WTC11 (cell line): Measurements from ENCODE around the gene ETV5.

ENCODE experiments used
- CBFB ChIP-seq: sonication (generic); formaldehyde crosslinking; IDR thresholded peaks from 2 replicates; pipeline ENCODE4 v1.8.1; 2022; ENCODE audit warnings: mild to moderate bottlenecking, low read depth, missing genetic modification reagents
- JAZF1 ChIP-seq: fragments of 250-450 bp; sonication (Bioruptor Pico); IDR thresholded peaks from 2 replicates; pipeline ENCODE4 v1.9.0; 2021; ENCODE audit warnings: moderate library complexity, mild to moderate bottlenecking, inconsistent platforms
- ZNF396 ChIP-seq: fragments of 250-450 bp; sonication (Bioruptor Pico); IDR thresholded peaks from 2 replicates; pipeline ENCODE4 v1.8.0; 2021; ENCODE audit warnings: mild to moderate bottlenecking, moderate library complexity, borderline replicate concordance
- TF ChIP-seq, protein P1 (sequence below): fragments of 200-600 bp; IDR thresholded peaks from 2 replicates; pipeline ENCODE4 v1.8.0; 2022; ENCODE audit warnings: antibody characterized with exemption

DNA sequence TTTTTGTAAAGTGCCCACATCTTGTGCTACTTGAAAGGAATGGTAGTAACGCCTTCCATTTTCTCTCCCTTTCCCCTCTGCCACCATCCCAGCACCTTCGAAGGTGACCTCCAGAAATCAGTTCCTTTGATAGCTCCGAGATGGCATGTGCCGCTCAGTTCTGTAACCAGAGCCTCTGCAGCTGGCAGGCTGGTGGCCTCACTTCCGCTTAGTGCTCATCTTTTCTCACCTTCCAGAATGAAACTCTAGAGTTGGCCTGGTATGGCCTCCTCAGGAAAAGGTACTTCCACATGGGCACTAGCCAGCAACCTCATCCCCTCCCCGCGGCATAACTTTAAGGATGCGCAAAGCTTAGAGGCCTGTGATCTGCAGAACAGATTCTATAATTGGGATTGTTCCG, 38.8 kb downstream of the ETV5 start:
- TF ChIP-seq ZNF396, result no peak
- TF ChIP-seq, protein P1, sequence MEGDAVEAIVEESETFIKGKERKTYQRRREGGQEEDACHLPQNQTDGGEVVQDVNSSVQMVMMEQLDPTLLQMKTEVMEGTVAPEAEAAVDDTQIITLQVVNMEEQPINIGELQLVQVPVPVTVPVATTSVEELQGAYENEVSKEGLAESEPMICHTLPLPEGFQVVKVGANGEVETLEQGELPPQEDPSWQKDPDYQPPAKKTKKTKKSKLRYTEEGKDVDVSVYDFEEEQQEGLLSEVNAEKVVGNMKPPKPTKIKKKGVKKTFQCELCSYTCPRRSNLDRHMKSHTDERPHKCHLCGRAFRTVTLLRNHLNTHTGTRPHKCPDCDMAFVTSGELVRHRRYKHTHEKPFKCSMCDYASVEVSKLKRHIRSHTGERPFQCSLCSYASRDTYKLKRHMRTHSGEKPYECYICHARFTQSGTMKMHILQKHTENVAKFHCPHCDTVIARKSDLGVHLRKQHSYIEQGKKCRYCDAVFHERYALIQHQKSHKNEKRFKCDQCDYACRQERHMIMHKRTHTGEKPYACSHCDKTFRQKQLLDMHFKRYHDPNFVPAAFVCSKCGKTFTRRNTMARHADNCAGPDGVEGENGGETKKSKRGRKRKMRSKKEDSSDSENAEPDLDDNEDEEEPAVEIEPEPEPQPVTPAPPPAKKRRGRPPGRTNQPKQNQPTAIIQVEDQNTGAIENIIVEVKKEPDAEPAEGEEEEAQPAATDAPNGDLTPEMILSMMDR, result no peak
- no peak for TF ChIP-seq CBFB (CRISPR knock-in tag)
- no peak for TF ChIP-seq JAZF1 (CRISPR knock-in tag)
